Choroid plexus epithelial cell (primary cell): Measurements from ENCODE around the gene GNAI1.

ENCODE experiments used
- DNase-seq: peaks from one replicate; pipeline ENCODE4 v3.0.0-alpha.2; 2010; ENCODE audit warnings: low read depth
- H3K4me3 ChIP-seq: 2 replicates; pipeline ENCODE4 v1.5.1; 2011; ENCODE audit warnings: low read depth, mild to moderate bottlenecking, control low read depth, low read length, moderate library complexity
- TF ChIP-seq, protein P1 (sequence below): conservative IDR thresholded peaks from 2 replicates; pipeline ENCODE4 v1.5.1; 2011; ENCODE audit warnings: low read depth, mild to moderate bottlenecking, control low read depth, inconsistent platforms, low read length, moderate library complexity

GNAI1 gene

DNA sequence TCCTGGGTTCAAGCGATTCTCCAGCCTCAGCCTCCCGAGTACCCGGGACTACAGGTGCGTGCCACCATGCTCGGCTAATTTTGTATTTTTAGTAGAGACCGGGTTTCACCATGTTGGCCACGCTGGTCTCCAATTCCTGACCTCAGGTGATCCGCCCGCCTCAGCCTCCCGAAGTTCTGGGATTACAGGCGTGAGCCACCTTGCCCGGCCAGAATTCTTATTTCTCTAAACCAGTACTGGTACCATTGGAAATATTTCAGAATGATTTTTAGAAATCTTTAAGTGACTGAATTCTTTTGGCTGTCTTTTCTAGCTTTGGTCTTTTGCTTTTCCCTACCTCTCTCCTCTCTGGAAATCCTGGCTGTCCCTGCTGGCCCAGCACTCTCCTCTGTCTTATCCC, 2.8 kb downstream of the GNAI1 start:
- no peak overlapping the region for H3K4me3 ChIP-seq
- no peak for DNase-seq
- TF ChIP-seq, protein P1, sequence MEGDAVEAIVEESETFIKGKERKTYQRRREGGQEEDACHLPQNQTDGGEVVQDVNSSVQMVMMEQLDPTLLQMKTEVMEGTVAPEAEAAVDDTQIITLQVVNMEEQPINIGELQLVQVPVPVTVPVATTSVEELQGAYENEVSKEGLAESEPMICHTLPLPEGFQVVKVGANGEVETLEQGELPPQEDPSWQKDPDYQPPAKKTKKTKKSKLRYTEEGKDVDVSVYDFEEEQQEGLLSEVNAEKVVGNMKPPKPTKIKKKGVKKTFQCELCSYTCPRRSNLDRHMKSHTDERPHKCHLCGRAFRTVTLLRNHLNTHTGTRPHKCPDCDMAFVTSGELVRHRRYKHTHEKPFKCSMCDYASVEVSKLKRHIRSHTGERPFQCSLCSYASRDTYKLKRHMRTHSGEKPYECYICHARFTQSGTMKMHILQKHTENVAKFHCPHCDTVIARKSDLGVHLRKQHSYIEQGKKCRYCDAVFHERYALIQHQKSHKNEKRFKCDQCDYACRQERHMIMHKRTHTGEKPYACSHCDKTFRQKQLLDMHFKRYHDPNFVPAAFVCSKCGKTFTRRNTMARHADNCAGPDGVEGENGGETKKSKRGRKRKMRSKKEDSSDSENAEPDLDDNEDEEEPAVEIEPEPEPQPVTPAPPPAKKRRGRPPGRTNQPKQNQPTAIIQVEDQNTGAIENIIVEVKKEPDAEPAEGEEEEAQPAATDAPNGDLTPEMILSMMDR = no peak

DNA sequence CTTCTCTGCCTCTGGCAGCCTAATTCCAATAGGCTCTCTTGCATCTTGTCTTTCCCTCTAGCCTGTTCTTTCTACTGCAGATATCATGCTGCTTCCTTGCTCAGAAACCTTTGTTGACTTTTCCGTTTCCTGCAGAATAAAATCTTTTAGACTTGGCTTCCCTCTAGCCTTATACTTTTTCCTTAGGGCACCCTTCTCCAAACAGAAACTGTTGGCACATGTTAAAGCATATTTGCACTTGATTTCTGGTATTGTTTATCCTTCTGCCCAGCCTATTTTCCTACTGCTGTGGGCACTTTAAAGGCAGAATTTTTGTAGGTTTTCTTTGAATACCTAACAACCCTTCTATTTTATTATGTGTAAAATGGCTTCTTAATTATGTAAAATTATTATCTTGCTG, 4.6 kb downstream of the GNAI1 start:
- H3K4me3 ChIP-seq = no peak overlapping the region
- DNase-seq = peak; percentile 38
- TF ChIP-seq, protein P1 = no peak

DNA sequence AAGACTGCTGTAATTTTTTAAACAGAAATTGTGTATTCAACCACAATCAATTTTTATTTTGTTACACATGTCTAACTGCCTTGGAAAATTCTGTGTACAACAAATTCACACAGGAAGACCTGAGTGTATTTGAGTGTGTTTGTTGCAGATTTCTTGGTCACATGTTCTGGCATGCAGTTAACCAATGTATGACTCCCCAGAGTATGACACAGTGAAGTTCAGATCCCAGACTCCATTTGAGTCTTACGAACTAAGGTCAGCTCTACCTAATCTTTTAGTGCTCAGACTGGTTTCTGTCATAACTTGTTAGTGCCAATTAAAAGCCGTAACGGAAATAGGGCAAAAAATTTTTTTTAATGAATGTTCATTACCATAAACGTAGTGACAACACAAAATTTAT, 5.8 kb downstream of the GNAI1 start:
- TF ChIP-seq, protein P1 = no peak
- H3K4me3 ChIP-seq = no peak overlapping the region
- no peak for DNase-seq

DNA sequence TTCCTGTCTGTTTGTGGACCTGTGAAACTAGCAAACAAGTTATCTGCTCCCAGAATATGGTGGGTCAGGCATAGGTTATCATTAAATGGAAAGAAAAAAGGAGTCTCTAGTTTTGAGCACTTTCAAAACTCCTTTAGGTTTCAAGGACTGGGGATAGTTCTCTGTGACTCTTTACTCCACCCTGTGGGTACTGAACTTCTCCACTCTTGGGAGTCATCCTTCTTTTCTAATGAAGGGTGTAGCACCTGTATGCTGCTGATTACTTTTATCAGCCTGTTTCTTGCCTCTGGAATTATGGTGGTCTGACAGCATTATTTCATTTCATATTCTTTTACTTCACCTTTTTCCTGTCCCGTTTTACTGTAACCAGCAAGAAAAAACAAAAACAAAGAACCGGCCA, 6.7 kb downstream of the GNAI1 start:
- TF ChIP-seq, protein P1 = no peak
- DNase-seq = no peak
- no peak overlapping the region for H3K4me3 ChIP-seq

DNA sequence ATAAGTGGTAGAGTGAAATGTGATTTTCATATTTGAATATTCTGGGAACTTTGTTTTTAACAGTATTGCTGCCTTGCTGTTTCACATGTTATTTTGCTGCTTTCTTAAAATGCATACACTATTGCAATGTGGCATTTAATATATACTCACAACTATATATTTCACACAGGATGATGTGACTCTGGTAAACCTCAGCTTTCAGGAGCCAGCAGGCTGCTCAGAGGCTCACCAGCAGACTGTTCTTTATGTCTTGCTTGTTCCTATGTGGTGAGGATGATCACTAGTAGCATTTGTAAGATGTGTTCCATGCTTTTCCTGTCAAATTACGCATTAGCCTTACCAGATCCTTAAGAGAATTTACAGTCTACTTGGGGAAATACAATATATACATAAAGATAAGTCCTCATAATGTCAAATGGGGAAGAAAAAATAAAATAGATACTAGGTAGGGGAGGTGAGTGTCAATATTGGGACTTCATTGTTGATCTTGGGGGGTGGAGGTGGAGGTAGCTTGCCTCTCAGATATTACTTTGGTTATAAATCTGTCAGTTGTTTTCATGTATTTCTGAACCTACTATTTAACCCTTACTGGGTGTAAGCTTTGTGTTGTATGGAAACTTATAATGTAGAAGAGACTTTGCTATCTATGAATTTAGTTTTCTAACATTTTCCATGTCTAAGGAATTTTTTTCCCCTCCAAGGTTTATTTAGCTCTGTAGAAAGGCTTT, 8.4 kb downstream of the GNAI1 start:
- TF ChIP-seq, protein P1 = no peak
- H3K4me3 ChIP-seq = no peak overlapping the region
- DNase-seq = no peak

DNA sequence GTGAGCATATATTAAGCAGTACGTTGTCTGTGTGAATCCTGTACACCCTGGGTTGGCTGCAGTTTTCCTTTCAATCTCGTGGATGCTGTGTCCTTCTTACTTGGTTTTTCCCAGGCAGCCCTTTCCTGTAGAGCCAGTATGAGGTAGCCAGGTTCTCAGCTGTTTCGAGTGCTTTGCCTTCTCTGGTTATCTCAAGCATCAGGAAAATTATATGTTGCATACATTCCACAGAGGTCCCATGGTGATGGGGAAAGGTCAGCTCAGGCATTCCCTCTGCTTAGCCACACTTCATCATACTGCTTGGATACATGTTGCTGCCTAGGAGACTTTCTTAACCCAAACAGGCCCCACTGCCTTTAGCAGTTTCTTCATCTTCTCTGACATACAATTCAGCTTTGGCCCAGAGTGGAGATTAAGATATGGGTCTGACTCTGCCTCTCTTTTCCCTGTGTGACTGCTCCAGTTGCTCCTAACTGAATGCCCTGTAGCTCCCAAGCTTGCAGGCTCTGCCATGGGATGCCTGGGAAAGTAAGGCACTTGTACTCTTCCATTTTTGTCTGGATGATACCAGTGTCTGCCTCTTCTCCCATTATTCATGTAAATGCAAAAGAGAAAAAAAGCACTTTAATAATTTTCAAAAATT, 11.3 kb downstream of the GNAI1 start:
- peak; percentile 97 for DNase-seq
- TF ChIP-seq, protein P1 = no peak
- H3K4me3 ChIP-seq = no peak overlapping the region
